HuH-7 (cell line): ENCODE data around the gene PRKAR1B.
A peak's percentile ranks its signal among the peaks of the same experiment; 100 is the strongest.

Experiments used
- DNase-seq: peaks from one replicate; pipeline ENCODE4 v3.0.0; 2011; ENCODE audit warnings: low spot score

Gene PRKAR1B

DNA sequence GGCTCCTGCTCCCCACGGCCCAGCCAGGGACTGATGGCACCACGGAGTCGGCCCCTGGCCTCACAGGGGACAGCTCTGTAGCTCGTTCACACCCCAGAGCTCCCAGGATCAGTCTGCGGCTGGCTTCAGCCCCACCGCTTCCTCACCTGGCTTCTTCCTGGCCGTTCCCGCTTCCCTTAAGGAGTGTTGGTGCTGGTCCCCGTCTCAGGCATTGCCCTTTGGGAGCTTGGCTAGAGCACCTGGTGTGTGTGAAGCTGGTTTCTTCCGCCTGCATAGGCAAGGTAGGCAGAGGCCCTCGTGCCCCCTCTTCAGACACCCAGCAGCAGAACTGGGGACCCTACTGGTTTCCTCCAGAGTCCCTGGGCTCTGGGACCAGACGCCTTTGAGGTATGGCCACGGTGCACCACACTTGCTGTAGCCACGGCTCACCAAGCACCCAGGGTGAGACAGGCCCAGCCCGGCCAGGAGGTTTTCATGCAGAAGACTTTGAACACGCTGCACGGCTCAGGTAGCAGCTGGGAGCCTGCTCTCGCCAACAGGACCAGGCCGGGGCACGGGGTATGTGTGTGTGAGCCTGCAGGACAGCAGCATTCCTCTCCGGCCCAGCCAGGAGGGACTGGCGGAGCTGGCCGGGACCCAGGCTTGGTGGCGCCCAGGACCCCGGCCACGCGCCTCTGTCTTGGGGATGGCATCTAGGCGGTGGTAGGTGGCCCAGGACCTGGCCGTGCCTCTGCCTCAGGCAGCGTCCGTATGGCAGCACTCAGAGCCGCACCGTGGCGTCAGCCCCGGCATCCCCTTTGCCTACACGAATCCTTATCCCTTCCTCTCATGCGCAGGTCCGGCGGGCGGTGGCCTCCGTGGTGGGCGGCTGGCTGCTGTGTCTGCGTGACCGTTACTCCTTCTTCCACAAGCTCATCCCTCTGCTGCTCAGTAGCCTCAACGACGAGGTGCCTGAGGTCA is 13.2 kb upstream of the PRKAR1B start:
- DNase-seq: no peak

- DNase-seq: no peak
Measured at GRCh38 chr7:739455-739982, 12.4 kb upstream of the PRKAR1B start.

GRCh38 chr7:738723-739454 is 11.8 kb upstream of the PRKAR1B start:
- no peak for DNase-seq

- DNase-seq: no peak
Measured at GRCh38 chr7:738241-738640, 11.2 kb upstream of the PRKAR1B start.

GRCh38 chr7:734808-735207 is 7.7 kb upstream of the PRKAR1B start:
- DNase-seq: no peak

GRCh38 chr7:734214-734613 is 7.1 kb upstream of the PRKAR1B start:
- DNase-seq: no peak

DNA sequence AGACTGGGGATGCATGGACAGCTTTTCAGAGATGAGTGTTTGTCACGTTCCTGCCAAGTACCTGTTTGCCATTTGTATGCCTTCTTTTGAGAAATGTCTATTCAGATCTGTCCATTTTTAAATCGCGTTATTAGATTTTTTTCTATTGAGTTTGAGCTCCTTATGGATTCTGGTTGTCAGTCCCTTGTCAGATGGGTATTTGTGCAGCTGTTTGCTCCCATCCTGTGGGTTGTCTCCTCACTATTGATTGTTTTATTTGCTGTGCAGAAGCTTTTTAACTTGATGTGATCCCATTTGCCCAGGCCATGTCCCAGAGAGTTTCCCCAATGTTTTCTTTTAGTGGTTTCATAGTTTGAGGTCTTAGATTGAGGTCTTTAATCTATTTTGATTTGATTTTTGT is 5.5 kb upstream of the PRKAR1B start:
- DNase-seq: no peak

GRCh38 chr7:732094-732541 is 5.0 kb upstream of the PRKAR1B start:
- no peak for DNase-seq

GRCh38 chr7:731440-732085 is 4.5 kb upstream of the PRKAR1B start:
- DNase-seq: no peak

GRCh38 chr7:730501-731439 is 3.7 kb upstream of the PRKAR1B start:
- no peak for DNase-seq

DNA sequence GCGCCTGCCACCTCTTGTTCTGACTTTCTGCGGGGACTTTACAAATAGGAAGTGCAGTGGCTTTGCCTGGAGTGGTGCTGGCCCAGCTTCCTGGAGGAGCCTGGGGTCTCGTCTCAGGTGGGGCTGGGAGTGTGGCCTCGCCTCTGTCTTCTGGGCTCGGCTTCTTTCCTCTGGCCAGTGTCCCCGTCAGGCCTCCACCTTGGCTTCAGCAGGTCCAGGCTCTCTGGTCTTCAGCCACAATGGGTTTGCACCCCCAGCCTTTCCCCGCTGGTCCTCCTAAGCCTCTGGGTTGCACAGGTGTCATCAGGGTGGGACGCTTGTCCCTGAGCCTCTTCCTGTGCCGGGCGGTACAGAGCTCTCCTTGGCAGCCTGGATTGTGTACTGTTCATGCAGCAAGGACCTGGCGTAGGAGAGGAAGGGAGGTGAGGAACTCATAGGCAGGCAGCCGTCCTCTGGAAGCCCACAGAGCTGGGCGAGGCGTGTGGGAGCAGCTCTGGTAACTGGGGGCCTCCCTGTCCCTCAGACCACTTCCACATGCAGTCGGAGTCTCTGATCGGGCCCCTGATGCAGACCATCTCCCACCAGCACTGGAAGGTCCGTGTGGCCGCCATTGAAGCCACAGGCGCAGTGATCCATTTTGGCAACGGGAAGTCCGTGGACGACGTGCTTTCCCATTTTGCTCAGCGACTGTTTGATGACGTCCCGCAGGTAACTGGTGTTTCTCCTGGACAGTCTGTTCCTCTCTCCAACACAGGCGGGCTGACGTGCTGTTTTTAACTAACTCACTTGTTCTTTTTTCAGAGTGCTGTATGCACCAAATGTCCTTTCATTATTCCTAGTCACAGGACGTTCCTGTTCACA is 2.3 kb upstream of the PRKAR1B start:
- no peak for DNase-seq

- DNase-seq: no peak
Measured at GRCh38 chr7:728602-729001, 1.5 kb upstream of the PRKAR1B start.

DNA sequence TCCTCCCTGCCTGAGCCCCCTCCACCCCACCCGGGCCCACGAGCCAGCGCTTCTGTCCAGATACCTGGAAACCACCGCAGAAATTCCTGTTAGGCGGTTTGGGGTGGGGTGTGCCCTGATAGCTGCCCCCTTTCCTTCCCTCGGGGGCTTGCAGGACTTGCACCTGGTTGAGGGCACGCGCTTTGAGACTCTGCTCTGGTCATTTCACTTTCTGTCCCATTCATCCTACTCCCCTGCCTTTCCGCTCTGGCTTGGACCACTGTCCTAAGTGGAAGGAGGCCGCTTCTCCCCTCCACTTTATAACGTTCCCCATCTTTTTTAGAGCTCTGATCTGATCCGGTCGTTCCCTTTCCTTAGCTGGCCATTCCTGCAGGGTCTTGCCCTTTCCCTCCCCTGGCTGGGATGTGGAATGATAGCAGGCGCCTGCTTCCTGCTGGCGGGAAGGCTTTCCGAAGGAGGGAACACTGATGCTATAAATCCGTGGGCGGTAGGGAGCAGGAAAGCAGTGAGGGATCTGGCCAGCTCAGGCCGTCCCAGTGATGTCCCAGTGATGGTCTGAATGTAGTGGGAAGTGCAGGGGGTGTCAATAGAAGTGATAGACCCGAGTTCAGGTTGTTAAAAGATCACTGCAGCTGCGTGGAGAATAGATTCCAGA is 852 bp upstream of the PRKAR1B start:
- no peak for DNase-seq

- DNase-seq: no peak
Measured at GRCh38 chr7:726854-727103, 302 bp downstream of the PRKAR1B start.

DNA sequence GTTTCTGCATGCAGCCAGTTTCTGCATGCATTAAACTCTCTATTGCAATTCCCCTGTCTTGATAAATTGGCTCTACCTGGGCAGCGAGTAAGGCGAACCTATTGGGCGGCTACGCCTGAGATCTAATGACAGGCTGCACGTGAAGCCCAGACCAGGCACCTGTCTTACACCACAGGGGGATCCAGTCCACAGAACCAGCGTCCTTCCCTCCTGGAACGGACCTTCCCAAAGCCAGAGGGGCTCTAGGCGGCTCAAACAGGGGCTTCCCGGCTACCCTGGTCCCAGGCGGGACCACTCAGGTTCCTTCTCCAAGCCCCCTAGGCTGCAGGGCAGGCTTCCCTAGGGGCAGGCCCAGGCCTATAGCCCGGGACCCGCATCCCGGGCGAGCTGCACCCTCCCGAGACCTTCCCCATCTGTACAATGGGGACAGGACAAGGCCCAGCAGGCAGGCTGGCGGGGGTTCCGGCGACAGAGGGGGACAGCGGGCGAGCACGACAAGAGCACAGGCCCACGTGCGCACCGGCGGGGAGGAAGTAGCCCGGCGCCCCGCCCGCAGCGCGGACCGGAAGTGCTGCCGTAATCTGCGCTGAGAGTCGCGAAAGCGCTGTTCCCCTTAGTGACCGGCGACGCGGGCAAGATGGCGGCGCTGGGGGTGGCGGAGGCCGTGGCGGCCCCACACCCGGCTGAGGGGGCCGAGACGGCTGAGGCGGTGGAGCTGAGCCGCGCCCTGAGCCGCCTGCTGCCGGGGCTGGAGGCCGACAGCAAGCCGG is 812 bp downstream of the PRKAR1B start, which contains the start of gene DNAAF5:
Gene DNAAF5, plus strand, starts transcription at position 616 of the 770 bp plus-strand sequence. Its CDS starts 22 bp downstream, at position 638.
- peak; percentile 95 for DNase-seq

DNA sequence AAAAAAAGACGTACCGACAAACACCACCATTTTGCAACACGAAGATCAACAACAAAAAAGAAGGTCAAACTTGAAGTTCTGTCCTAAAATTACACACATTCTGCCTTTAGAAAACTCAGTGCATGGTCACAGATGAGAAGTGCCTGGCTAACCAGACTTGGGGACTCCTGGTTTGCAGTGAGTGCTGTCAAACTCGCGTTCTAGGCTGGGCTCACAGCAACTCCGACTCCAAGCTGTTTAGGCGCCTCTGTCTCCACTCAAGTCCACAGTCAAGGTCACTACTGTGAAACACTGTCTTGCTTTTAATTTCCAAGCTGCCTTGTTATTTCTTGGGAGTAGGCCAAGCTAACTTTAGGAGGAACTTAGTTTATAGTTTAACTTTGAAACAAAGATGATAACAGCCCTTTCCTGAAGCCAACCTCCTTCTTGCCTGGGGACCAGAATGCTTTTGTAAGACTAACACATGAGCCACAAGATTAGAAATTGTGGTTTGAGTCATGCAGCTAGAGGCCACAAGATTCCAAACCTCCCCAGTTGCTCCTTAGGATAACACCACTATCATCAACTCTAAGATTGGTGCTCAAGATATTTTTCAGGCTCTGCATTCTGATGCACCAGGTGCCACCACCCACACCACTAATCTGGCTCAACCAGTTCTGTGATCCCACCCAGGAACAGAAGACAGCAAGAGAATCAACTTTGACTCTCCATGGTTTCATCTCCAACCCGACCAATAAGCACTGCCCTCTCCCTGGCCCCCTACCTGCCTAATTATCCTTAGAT is 1.7 kb downstream of the PRKAR1B start:
- DNase-seq: no peak

DNA sequence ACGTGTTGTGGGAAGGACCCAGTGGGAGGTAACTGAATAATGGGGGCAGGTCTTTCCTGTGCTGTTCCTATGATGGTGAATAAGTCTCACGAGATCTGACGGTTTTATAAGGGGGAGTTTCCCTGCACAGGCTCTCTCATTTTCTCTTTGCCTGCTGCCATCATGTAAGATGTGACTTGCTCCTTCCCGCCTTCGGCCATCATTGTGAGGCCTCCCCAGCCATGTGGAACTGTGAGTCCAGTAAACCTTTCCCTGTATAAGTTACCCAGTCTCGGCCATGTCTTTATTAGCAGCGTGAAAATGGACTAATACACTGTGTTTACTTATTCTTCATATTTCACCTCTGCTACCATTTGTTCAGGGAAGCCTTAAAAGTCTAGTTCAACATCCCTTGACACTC is 2.8 kb downstream of the PRKAR1B start:
- no peak for DNase-seq

- no peak for DNase-seq
Measured at GRCh38 chr7:723541-723940, 3.5 kb downstream of the PRKAR1B start.
